Activated CD8-positive, alpha-beta memory T cell treated with anti-CD3 and anti-CD28 coated beads, Interleukin-2, amount 10 ng/mL, durations not matched to agents 7 days and 5 days (primary cell): ENCODE results near the gene TNS3. TPM values are rescaled to one million over a fixed set of nuclear protein-coding genes. Genes with fewer than 3 reads are reported as not detected.
"Not testable (repeated sequence)": the region's sequence is repeated elsewhere in the genome, so short reads cannot be mapped to it uniquely, and the experiment has no call there.

Source experiments
- ATAC-seq: fragments of 150-1000 bp; cut with Tn5 transposase; one replicate; pipeline ENCODE4 v1.10.0; 2021; ENCODE audit warnings: moderate library complexity
- CTCF ChIA-PET: fragments of 350-600 bp; sonication (Branson Sonifier 250); formaldehyde crosslinking; loops from one replicate; lab custom pipeline; 2021; ENCODE audit warnings: antibody characterized with exemption; lab: Charles Lee
- DNase-seq: peaks from one replicate; pipeline ENCODE4 v3.0.0-alpha.2; 2020
- H3K27ac Mint-ChIP-seq: one replicate; pipeline ENCODE4 v1.8.0; 2021; ENCODE audit warnings: mild to moderate bottlenecking, mixed read lengths
- H3K27me3 Mint-ChIP-seq: one replicate; pipeline ENCODE4 v1.8.0; 2021; ENCODE audit warnings: mixed read lengths
- H3K36me3 Mint-ChIP-seq: one replicate; pipeline ENCODE4 v1.8.0; 2021; ENCODE audit warnings: mild to moderate bottlenecking, mixed read lengths
- H3K4me1 Mint-ChIP-seq: one replicate; pipeline ENCODE4 v1.8.0; 2021; ENCODE audit warnings: mixed read lengths
- H3K4me3 Mint-ChIP-seq: one replicate; pipeline ENCODE4 v1.8.0; 2021; ENCODE audit warnings: mild to moderate bottlenecking, moderate library complexity, mixed read lengths
- H3K9me3 Mint-ChIP-seq: one replicate; pipeline ENCODE4 v1.8.0; 2022; ENCODE audit warnings: low read depth, mixed read lengths
- total RNA-seq, 2 experiments: library from RNA; stranded (reverse); gene quantifications; one replicate each; pipeline ENCODE4 v1.2.3, GENCODE V29; 2021

The TNS3 gene
- total RNA-seq, 2 experiments from 2014 or later: 0.23 to 2.6 TPM

GRCh38 chr7:47472444-47473157 lies 109.3 kb downstream of the TNS3 start:
- CTCF ChIA-PET: no interaction called here
- Mint-ChIP-seq H3K27me3 (no peaks in the 10 kb centered on the region), H3K4me3 (no peak overlapping the region), H3K36me3 (no peaks in the 10 kb centered on the region), H3K9me3 (no peaks in the 10 kb centered on the region), H3K4me1 (no peaks in the 10 kb centered on the region), H3K27ac (no peak overlapping the region)
- ATAC-seq (no peak), DNase-seq (no peak)

GRCh38 chr7:47471831-47472230 lies 110.1 kb downstream of the TNS3 start:
- ATAC-seq (no peak), DNase-seq (no peak)
- no peaks in the 10 kb centered on the region for H3K27me3 Mint-ChIP-seq
- no peaks in the 10 kb centered on the region for H3K36me3 Mint-ChIP-seq
- H3K27ac Mint-ChIP-seq: no peak overlapping the region
- CTCF ChIA-PET: no interaction called here
- no peaks in the 10 kb centered on the region for H3K4me1 Mint-ChIP-seq
- H3K9me3 Mint-ChIP-seq: no peaks in the 10 kb centered on the region
- H3K4me3 Mint-ChIP-seq: no peak overlapping the region

GRCh38 chr7:47471358-47471703 lies 110.6 kb downstream of the TNS3 start:
- Mint-ChIP-seq H3K9me3 (no peaks in the 10 kb centered on the region), H3K4me3 (no peak overlapping the region), H3K27me3 (no peaks in the 10 kb centered on the region), H3K4me1 (no peaks in the 10 kb centered on the region), H3K27ac (no peak overlapping the region), H3K36me3 (no peaks in the 10 kb centered on the region)
- ATAC-seq (no peak), DNase-seq (no peak)
- CTCF ChIA-PET: no interaction called here

GRCh38 chr7:47470567-47471357 lies 111.1 kb downstream of the TNS3 start:
- Mint-ChIP-seq H3K9me3 (no peaks in the 10 kb centered on the region), H3K27me3 (no peaks in the 10 kb centered on the region), H3K4me1 (no peaks in the 10 kb centered on the region), H3K36me3 (no peaks in the 10 kb centered on the region), H3K27ac (no peak overlapping the region), H3K4me3 (no peak overlapping the region)
- CTCF ChIA-PET: no interaction called here
- no peak for DNase-seq
- ATAC-seq: no peak

GRCh38 chr7:47469846-47470245 lies 112.1 kb downstream of the TNS3 start:
- H3K4me1 Mint-ChIP-seq, DNase-seq, H3K36me3 Mint-ChIP-seq, H3K9me3 Mint-ChIP-seq, CTCF ChIA-PET, H3K27ac Mint-ChIP-seq, H3K27me3 Mint-ChIP-seq, ATAC-seq, H3K4me3 Mint-ChIP-seq: not testable (repeated sequence)

- ATAC-seq (no peak), DNase-seq (no peak)
- Mint-ChIP-seq H3K36me3 (no peaks in the 10 kb centered on the region), H3K27ac (no peak overlapping the region), H3K9me3 (no peaks in the 10 kb centered on the region), H3K4me1 (no peaks in the 10 kb centered on the region), H3K27me3 (no peaks in the 10 kb centered on the region), H3K4me3 (no peak overlapping the region)
- CTCF ChIA-PET: no interaction called here
Measured at GRCh38 chr7:47466832-47467231, 115.1 kb downstream of the TNS3 start.

GRCh38 chr7:47465191-47465590 lies 116.7 kb downstream of the TNS3 start:
- no peak for DNase-seq
- Mint-ChIP-seq H3K36me3 (no peaks in the 10 kb centered on the region), H3K27ac (no peak overlapping the region), H3K4me1 (no peaks in the 10 kb centered on the region), H3K27me3 (no peaks in the 10 kb centered on the region), H3K4me3 (no peak overlapping the region), H3K9me3 (no peaks in the 10 kb centered on the region)
- CTCF ChIA-PET: no interaction called here
- no peak for ATAC-seq

GRCh38 chr7:47464266-47464665 lies 117.6 kb downstream of the TNS3 start:
- CTCF ChIA-PET: no interaction called here
- Mint-ChIP-seq H3K4me3 (no peak overlapping the region), H3K4me1 (no peaks in the 10 kb centered on the region)

GRCh38 chr7:47461746-47462145 lies 120.2 kb downstream of the TNS3 start:
- CTCF ChIA-PET: no interaction called here
- no peaks in the 10 kb centered on the region for H3K4me1 Mint-ChIP-seq
- no peak overlapping the region for H3K4me3 Mint-ChIP-seq

More at GRCh38 chr7:47464266-47464665, 117.6 kb downstream of the TNS3 start:
- ATAC-seq: no peak
- Mint-ChIP-seq H3K36me3 (no peaks in the 10 kb centered on the region), H3K9me3 (no peaks in the 10 kb centered on the region), H3K27me3 (no peaks in the 10 kb centered on the region), H3K27ac (no peak overlapping the region)
- DNase-seq: no peak

GRCh38 chr7:47461161-47461560 lies 120.8 kb downstream of the TNS3 start:
- Mint-ChIP-seq H3K4me3 (no peak overlapping the region), H3K9me3 (no peaks in the 10 kb centered on the region), H3K27ac (no peak overlapping the region), H3K27me3 (no peaks in the 10 kb centered on the region), H3K4me1 (no peaks in the 10 kb centered on the region), H3K36me3 (no peaks in the 10 kb centered on the region)
- CTCF ChIA-PET: no interaction called here
- DNase-seq (no peak), ATAC-seq (no peak)

More at GRCh38 chr7:47461746-47462145, 120.2 kb downstream of the TNS3 start:
- Mint-ChIP-seq H3K27me3 (no peaks in the 10 kb centered on the region), H3K36me3 (no peaks in the 10 kb centered on the region), H3K27ac (no peak overlapping the region), H3K9me3 (no peaks in the 10 kb centered on the region)
- ATAC-seq (no peak), DNase-seq (no peak)

- Mint-ChIP-seq H3K9me3 (no peaks in the 10 kb centered on the region), H3K4me3 (no peak overlapping the region), H3K36me3 (no peaks in the 10 kb centered on the region), H3K27me3 (no peaks in the 10 kb centered on the region), H3K27ac (no peak overlapping the region), H3K4me1 (no peaks in the 10 kb centered on the region)
- CTCF ChIA-PET: no interaction called here
- DNase-seq (no peak), ATAC-seq (no peak)
Measured at GRCh38 chr7:47460251-47460989, 121.5 kb downstream of the TNS3 start.

- ATAC-seq (no peak), DNase-seq (no peak)
- H3K27ac Mint-ChIP-seq: no peak overlapping the region
- no peak overlapping the region for H3K4me3 Mint-ChIP-seq
- no peaks in the 10 kb centered on the region for H3K36me3 Mint-ChIP-seq
- no peaks in the 10 kb centered on the region for H3K27me3 Mint-ChIP-seq
- H3K4me1 Mint-ChIP-seq: no peaks in the 10 kb centered on the region
- H3K9me3 Mint-ChIP-seq: no peaks in the 10 kb centered on the region
- CTCF ChIA-PET: no interaction called here
Measured at GRCh38 chr7:47458486-47458885, 123.4 kb downstream of the TNS3 start.

- DNase-seq: no peak
- CTCF ChIA-PET: no interaction called here
- no peak for ATAC-seq
- H3K4me3 Mint-ChIP-seq: no peak overlapping the region
- H3K27ac Mint-ChIP-seq: no peak overlapping the region
- no peaks in the 10 kb centered on the region for H3K27me3 Mint-ChIP-seq
- H3K36me3 Mint-ChIP-seq: no peaks in the 10 kb centered on the region
- H3K9me3 Mint-ChIP-seq: no peaks in the 10 kb centered on the region
- no peaks in the 10 kb centered on the region for H3K4me1 Mint-ChIP-seq
Measured at GRCh38 chr7:47458057-47458456, 123.9 kb downstream of the TNS3 start.
